ENCODE measurements around the gene STN1. TPM values are rescaled to one million over a fixed set of nuclear protein-coding genes. Genes with fewer than 3 reads are reported as not detected.
A peak's percentile ranks its signal among the peaks of the same experiment; 100 is the strongest.

The STN1 gene
- total RNA-seq, 1 donor from 2014 or later: 33.0 TPM

DNA sequence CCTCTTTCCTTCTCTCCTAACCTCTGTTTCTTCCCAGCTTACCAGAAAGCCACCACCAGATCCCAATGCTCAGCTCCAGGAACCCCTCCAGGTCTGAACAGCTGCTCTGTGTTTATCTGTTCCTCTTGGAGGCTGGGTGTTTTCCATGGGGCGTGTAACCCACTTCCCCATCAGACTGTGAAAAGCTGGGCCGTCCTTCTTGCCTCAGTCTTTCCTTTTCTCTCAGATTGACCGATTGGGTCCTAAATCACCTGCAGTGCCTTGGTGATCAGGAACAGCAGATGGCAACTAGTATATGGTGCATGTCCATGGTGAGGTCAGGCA lies 67.5 kb downstream of the STN1 start:
- TF ChIP-seq, protein P1, sequence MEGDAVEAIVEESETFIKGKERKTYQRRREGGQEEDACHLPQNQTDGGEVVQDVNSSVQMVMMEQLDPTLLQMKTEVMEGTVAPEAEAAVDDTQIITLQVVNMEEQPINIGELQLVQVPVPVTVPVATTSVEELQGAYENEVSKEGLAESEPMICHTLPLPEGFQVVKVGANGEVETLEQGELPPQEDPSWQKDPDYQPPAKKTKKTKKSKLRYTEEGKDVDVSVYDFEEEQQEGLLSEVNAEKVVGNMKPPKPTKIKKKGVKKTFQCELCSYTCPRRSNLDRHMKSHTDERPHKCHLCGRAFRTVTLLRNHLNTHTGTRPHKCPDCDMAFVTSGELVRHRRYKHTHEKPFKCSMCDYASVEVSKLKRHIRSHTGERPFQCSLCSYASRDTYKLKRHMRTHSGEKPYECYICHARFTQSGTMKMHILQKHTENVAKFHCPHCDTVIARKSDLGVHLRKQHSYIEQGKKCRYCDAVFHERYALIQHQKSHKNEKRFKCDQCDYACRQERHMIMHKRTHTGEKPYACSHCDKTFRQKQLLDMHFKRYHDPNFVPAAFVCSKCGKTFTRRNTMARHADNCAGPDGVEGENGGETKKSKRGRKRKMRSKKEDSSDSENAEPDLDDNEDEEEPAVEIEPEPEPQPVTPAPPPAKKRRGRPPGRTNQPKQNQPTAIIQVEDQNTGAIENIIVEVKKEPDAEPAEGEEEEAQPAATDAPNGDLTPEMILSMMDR (conservative IDR thresholded peaks at IDR 0.05): no peak
- H3K27me3 Mint-ChIP-seq: peaks cover 11% of the 10 kb centered on the region
- H3K4me3 Mint-ChIP-seq: no peak overlapping the region
- peaks cover 61% of the 10 kb centered on the region for H3K4me1 Mint-ChIP-seq (ENCODE audit: unreplicated experiment)
- H3K9me3 Mint-ChIP-seq: no peaks in the 10 kb centered on the region
- H3K36me3 Mint-ChIP-seq: peaks cover 8% of the 10 kb centered on the region
- no peak overlapping the region for H3K27ac Mint-ChIP-seq
- DNase-seq (ENCODE audit: extremely low spot score, unreplicated experiment): no peak

DNA sequence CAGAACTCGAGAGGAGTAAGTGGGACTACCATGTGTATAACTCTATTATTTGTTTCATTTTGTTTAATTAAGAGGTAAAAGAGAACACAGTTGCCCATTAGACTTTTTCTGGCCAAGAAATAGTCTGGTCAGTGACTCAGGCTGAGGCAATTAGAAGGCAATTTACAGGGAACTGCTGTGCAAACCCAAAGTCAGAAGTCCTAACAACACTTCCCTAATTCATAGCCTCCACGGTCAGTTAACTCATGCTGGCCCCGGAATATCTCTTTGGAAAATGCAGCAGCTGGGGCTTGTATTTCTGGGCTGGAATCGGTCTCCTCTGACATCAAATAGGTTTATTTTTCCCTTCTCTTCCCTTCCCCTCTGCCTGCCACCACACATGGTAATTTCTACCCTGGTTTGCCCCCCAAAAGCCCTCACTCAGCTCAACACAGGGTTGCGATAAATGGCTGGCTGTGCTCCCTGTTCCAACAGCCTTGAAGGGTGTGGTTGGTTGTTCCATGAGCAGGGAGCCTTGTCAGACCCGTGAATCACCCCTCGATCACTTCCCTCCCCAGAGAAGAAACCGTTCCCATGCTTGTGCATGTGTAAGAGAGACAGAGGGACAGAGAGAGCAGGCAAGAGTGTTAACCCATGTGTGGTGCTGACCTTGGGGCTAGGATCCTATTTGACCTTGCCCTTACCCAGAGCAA lies 68.0 kb downstream of the STN1 start:
- Mint-ChIP-seq H3K36me3 (peaks cover 8% of the 10 kb centered on the region), H3K4me3 (no peak overlapping the region), H3K27me3 (peaks cover 11% of the 10 kb centered on the region), H3K4me1 (ENCODE audit: unreplicated experiment) (peaks cover 63% of the 10 kb centered on the region), H3K9me3 (no peaks in the 10 kb centered on the region), H3K27ac (no peak overlapping the region)
- TF ChIP-seq, protein P1 (conservative IDR thresholded peaks at IDR 0.05): no peak
- DNase-seq (ENCODE audit: extremely low spot score, unreplicated experiment): no peak

DNA sequence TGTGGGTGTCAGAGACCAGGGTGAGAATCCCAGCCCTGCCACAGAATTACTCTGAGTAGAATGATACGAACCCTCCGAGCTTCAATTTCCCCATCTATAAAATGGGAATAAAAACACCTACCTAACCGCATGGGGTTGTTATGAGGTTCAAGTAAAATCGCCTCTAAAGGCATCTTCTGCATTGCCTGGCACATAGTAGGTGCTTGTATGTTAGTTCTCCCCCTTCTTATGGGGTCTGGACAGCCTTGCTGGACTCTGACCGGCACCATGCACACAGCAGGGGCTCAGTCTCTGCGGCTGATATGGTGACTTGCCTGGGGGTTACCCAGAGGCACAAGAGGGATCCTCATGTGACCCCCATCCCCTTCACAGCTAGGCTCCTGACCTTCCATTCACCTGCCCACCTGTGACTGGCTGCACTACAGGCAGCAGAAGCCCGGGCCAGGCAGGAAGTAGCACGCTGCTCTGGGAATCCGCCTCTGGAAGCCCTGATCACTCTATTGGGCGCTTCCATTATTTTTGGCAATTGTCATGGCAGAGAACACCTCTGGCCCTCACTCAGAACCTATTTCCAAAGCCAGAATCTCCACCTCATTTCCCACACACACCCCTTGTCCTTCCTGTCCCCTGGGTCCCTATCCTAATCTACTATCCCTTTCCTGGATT lies 68.6 kb downstream of the STN1 start:
- no peak overlapping the region for H3K27ac Mint-ChIP-seq
- no peak for DNase-seq (ENCODE audit: extremely low spot score, unreplicated experiment)
- H3K27me3 Mint-ChIP-seq: peaks cover 11% of the 10 kb centered on the region
- H3K4me3 Mint-ChIP-seq: no peak overlapping the region
- H3K36me3 Mint-ChIP-seq: peaks cover 8% of the 10 kb centered on the region
- TF ChIP-seq, protein P1 (conservative IDR thresholded peaks at IDR 0.05): no peak
- no peaks in the 10 kb centered on the region for H3K9me3 Mint-ChIP-seq
- peaks cover 63% of the 10 kb centered on the region for H3K4me1 Mint-ChIP-seq (ENCODE audit: unreplicated experiment)

DNA sequence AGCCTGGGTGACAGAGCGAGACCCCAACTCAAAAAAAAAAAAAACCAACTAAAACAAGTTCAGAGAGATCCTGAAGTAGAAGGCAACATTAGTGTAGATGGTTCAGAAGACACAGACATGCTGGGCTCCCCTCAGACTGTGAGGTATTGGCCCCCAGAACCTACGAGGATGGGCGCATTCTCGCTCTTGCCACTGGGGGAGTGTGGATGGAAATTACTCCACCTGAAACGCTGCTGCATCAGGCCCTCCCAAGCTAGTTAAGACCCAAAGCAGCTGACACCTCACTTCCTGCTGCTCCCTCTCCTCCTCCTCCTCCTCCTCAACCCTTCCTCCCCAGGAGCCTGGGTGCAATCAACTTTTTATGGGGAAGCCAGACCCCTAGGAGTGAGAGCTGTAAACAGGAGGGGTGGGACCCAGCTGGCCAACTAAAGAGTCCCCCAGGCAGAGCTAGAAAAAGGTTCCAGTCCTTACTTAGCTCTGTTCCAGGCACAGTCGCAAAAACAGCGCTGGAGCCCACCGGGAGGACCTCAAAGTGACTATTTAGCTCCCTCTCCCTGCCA lies 70.0 kb downstream of the STN1 start:
- Mint-ChIP-seq H3K4me3 (no peak overlapping the region), H3K36me3 (peaks cover 8% of the 10 kb centered on the region), H3K27me3 (peaks cover 6% of the 10 kb centered on the region), H3K9me3 (no peaks in the 10 kb centered on the region), H3K27ac (no peak overlapping the region), H3K4me1 (ENCODE audit: unreplicated experiment) (peaks cover 57% of the 10 kb centered on the region)
- no peak for DNase-seq (ENCODE audit: extremely low spot score, unreplicated experiment)
- TF ChIP-seq, protein P1 (conservative IDR thresholded peaks at IDR 0.05): peak; percentile 59

DNA sequence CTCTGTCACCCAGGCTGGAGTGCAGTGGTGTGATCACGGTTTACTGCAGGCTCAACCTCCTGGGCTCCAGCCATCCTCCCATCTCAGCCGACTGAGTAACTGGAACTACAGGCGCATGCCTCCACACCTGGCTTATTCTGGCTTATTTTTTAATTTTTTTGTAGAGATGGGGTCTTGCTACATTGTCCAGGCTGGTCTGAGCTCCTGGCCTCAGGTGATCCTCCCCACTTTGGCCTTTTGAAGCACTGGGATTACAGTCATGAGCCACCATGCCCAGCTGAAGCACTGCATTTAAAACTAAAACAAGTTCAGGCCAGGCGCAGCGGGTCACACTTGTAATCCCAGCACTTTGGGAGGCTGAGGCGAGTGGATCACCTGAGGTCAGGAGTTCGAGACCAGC lies 70.6 kb downstream of the STN1 start:
- TF ChIP-seq, protein P1 (conservative IDR thresholded peaks at IDR 0.05): no peak
- peaks cover 8% of the 10 kb centered on the region for H3K36me3 Mint-ChIP-seq
- peaks cover 4% of the 10 kb centered on the region for H3K27me3 Mint-ChIP-seq

More for the DNA sequence above, 70.6 kb downstream of the STN1 start:
- no peak overlapping the region for H3K27ac Mint-ChIP-seq
- no peak for DNase-seq (ENCODE audit: extremely low spot score, unreplicated experiment)
- H3K4me1 Mint-ChIP-seq (ENCODE audit: unreplicated experiment): peaks cover 59% of the 10 kb centered on the region
- H3K4me3 Mint-ChIP-seq: no peak overlapping the region
- no peaks in the 10 kb centered on the region for H3K9me3 Mint-ChIP-seq
